Upper lobe of left lung (tissue), 6 donors: Measurements from ENCODE around the gene WIPI1. TPM values are rescaled to one million over a fixed set of nuclear protein-coding genes. Genes with fewer than 3 reads are reported as not detected.
A peak's percentile ranks its signal among the peaks of the same experiment; 100 is the strongest.

Experiments
- ATAC-seq, 2 donors: fragments of 200-7000 bp; cut with Tn5 transposase; one replicate each; pipeline ENCODE4 v1.9.1; 2022; ENCODE audit warnings: mild to moderate bottlenecking in 2 of 2, moderate library complexity in 2 of 2; ENCODE audit not compliant: low FRiP score in 2 of 2
- DNase-seq, 2 donors: peaks; one replicate each; pipeline ENCODE4 v3.0.0-alpha.2; 2019 to 2020
- H3K27ac ChIP-seq, 4 donors: fragments of 200-600 bp; sonication (generic); one replicate each; pipeline ENCODE4 v1.5.1; 2016 to 2019
- H3K27me3 ChIP-seq, 4 donors: fragments of 200-600 bp; sonication (generic); one replicate each; pipeline ENCODE4 v1.5.1; 2017 to 2019
- H3K36me3 ChIP-seq, 4 donors: fragments of 200-600 bp; sonication (generic); one replicate each; pipeline ENCODE4 v1.5.1; 2016 to 2019
- H3K4me1 ChIP-seq, 4 donors: fragments of 200-600 bp; sonication (generic); one replicate each; pipeline ENCODE4 v1.5.1; 2018 to 2019
- H3K4me3 ChIP-seq, 4 donors: fragments of 200-600 bp; sonication (generic); one replicate each; pipeline ENCODE4 v1.5.1; 2017 to 2019; ENCODE audit warnings: mild to moderate bottlenecking in 2 of 4, moderate library complexity in 1 of 4
- H3K9me3 ChIP-seq, 4 donors: fragments of 200-600 bp; sonication (generic); one replicate each; pipeline ENCODE4 v1.5.1; 2018 to 2019
- CTCF ChIP-seq, 6 experiments: fragments of 450-650 bp in 4 of 6; fragments of 200-600 bp in 2 of 6; sonication (generic) in 2 of 6; IDR thresholded peaks; one replicate each; pipeline ENCODE4 v1.5.1; 2016 to 2019; ENCODE audit warnings: antibody characterized with exemption in 6 of 6
- EP300 ChIP-seq, 4 donors: sonication (generic); formaldehyde crosslinking; IDR thresholded peaks; one replicate each; pipeline ENCODE4 v1.5.1; 2017; ENCODE audit warnings: antibody characterized with exemption in 4 of 4, control low read depth in 2 of 4
- POLR2A ChIP-seq, 4 donors: fragments of 450-650 bp; IDR thresholded peaks; one replicate each; pipeline ENCODE4 v1.5.1; 2016 to 2017; ENCODE audit warnings: antibody characterized with exemption in 4 of 4, mild to moderate bottlenecking in 2 of 4
- POLR2AphosphoS5 ChIP-seq, 2 donors: sonication (generic); formaldehyde crosslinking; IDR thresholded peaks; one replicate each; pipeline ENCODE4 v1.5.1; 2017; ENCODE audit warnings: antibody characterized with exemption in 2 of 2
- WGBS, 2 donors: methylation state at CpG; one replicate each; pipeline ENCODE4 v1.1.5; 2017 to 2018; 5-methylcytosine and 5-hydroxymethylcytosine counted together
- total RNA-seq, 6 donors: library from RNA; depleted of rRNA in 4 of 6; stranded (reverse); fragments of >200 nt in 4 of 6; gene quantifications; one replicate each; pipeline versions ENCODE4 v1.1.0 to v1.2.1, GENCODE V29; 2016 to 2021
- donor health status: DM: no; HTN: no; CAD: no; lungs with moderate emphysema.
- donor health status: DM: no; HTN: yes; CAD: no; lungs with severe emphysema.

The WIPI1 gene
- total RNA-seq, 6 donors from 2014 or later = 34.7 to 151 (median 44.4) TPM

DNA sequence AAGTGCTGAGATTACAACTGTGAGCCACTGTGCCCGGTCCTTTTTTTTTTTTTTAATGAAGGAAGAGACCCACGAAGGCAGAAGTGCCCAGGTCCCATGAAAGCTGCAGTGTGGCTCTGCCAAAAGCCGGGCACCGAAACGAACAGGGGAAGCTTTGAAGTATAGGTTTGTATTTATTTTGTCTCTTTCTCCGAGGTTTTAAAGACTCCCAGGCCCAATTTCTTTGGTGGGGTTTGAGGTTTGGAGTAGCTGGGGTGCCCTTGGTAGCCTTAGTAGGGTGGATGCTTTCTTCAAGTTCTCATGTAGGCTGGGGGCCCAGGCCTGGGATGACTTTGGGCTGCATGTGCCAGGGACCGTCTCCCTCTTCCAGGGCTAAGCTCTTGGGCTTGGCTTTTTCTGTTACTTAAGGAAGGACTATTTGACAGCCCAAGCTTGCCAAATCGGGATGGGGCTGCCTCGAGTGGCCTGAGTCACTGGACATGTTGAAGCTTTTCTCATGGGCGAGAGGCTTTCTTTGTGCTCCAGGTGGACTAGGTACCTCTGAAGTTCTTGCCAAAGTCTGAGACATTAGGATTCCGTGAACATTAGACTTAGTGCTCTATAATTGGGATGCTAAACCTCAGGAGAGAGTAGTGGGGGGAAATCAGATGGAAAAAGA lies 66.3 kb downstream of the WIPI1 start:
- Histone ChIP-seq H3K36me3 (no peaks in the 10 kb centered on the region), H3K4me1 (no peaks in the 10 kb centered on the region), H3K27ac (peak overlapping the region; percentile 5 to 49 (median 18)), H3K9me3 (peaks cover 0 to 5% (median 3%) of the 10 kb centered on the region in 4 donors), H3K4me3 (no peak overlapping the region), H3K27me3 (no peaks in the 10 kb centered on the region)
- no peak for DNase-seq
- TF ChIP-seq POLR2AphosphoS5 (IDR thresholded peaks at IDR 0.05) (no peak), EP300 (IDR thresholded peaks at IDR 0.05) (no peak), POLR2A (IDR thresholded peaks at IDR 0.05) (no peak), CTCF (IDR thresholded peaks at IDR 0.05) (no peak)
- ATAC-seq = peak in 1 of 2 donors; percentile 49
- WGBS, 2 donors = 93 to 95% methylated on average over 11 of the region's 11 CpGs

GRCh38 chr17:68389041-68389440 lies 68.3 kb downstream of the WIPI1 start:
- 85 to 96% methylated on average over 5 to 7 of the region's 7 CpGs for WGBS, 2 donors
- TF ChIP-seq POLR2AphosphoS5 (IDR thresholded peaks at IDR 0.05) = no peak
- no peak for TF ChIP-seq EP300 (IDR thresholded peaks at IDR 0.05)
- no peak for DNase-seq
- Histone ChIP-seq H3K36me3 (no peaks in the 10 kb centered on the region), H3K4me3 (no peak overlapping the region), H3K27me3 (no peaks in the 10 kb centered on the region), H3K27ac (no peak overlapping the region), H3K9me3 (no peaks in the 10 kb centered on the region), H3K4me1 (peaks cover 4 to 12% (median 11%) of the 10 kb centered on the region in 4 donors)
- no peak for ATAC-seq

GRCh38 chr17:68387435-68388218 lies 69.7 kb downstream of the WIPI1 start:
- Histone ChIP-seq H3K4me3 (no peak overlapping the region), H3K9me3 (no peaks in the 10 kb centered on the region), H3K36me3 (no peaks in the 10 kb centered on the region), H3K27me3 (no peaks in the 10 kb centered on the region), H3K27ac (no peak overlapping the region), H3K4me1 (peaks cover 13 to 23% (median 18%) of the 10 kb centered on the region in 4 donors)
- no peak for ATAC-seq
- TF ChIP-seq EP300 (IDR thresholded peaks at IDR 0.05) (no peak), POLR2AphosphoS5 (IDR thresholded peaks at IDR 0.05) (no peak)
- DNase-seq = no peak
- 87 to 94% methylated on average over 4 to 6 of the region's 6 CpGs for WGBS, 2 donors

DNA sequence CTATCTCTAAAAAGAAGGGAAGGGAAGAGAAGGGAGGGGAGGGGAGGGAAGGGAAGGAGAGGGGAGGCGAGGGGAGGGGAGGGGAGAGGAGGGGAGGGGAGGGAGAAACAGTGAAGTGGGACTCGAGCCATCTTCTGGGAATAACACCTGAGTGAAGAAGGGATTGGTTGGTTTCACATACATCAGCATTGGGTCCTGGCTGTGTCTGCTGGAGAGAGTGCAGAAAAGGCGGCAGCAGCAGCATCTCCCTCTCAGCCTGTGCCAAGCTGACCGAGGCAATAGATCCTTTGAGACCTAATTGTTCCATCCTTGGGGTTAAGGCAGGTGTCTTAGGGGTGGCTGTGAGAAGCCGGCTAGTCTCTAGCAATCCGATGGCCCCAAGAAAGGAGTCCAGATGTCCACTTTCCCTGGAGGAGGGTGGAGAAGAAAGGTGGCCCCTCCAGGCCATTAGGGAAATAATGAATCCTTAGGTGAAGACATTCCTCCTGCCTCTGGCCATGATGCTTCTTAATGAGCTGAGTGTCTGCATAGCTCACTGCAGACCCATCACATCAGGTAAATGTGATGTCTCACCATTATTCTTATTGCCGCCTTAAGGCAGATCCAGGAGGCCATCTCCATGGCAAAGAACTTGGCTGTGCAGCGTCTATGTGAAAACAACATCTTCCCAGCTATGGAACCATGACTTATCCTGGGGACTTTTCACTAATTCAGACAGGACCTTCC lies 71.6 kb downstream of the WIPI1 start:
- no peaks in the 10 kb centered on the region for H3K9me3 ChIP-seq
- DNase-seq (no peak), ATAC-seq (no peak)
- no peak overlapping the region for H3K4me3 ChIP-seq
- H3K4me1 ChIP-seq = peaks cover 13 to 23% (median 18%) of the 10 kb centered on the region in 4 donors
- H3K36me3 ChIP-seq = no peaks in the 10 kb centered on the region
- 95 to 97% methylated on average over 8 of the region's 8 CpGs for WGBS, 2 donors
- peak overlapping the region in 3 of 4 donors; percentile 2 to 77 (median 77) for H3K27ac ChIP-seq
- TF ChIP-seq POLR2AphosphoS5 (IDR thresholded peaks at IDR 0.05) (no peak), CTCF (IDR thresholded peaks at IDR 0.05) (no peak), POLR2A (IDR thresholded peaks at IDR 0.05) (no peak)
- no peaks in the 10 kb centered on the region for H3K27me3 ChIP-seq

- Histone ChIP-seq H3K9me3 (no peaks in the 10 kb centered on the region), H3K27ac (peak overlapping the region; percentile 2 to 77 (median 76)), H3K36me3 (no peaks in the 10 kb centered on the region), H3K4me1 (peaks cover 13 to 23% (median 18%) of the 10 kb centered on the region in 4 donors), H3K4me3 (no peak overlapping the region), H3K27me3 (no peaks in the 10 kb centered on the region)
- ATAC-seq (no peak), DNase-seq (no peak)
- 85 to 89% methylated on average over 2 to 4 of the region's 4 CpGs for WGBS, 2 donors
- TF ChIP-seq EP300 (IDR thresholded peaks at IDR 0.05) (no peak), POLR2A (IDR thresholded peaks at IDR 0.05) (no peak), POLR2AphosphoS5 (IDR thresholded peaks at IDR 0.05) (no peak), CTCF (IDR thresholded peaks at IDR 0.05) (no peak)
Observed at GRCh38 chr17:68384941-68385340, 72.4 kb downstream of the WIPI1 start.
